HG03378 (cell line): ENCODE data around the gene GPR42.
"Not testable (repeated sequence)": the region's sequence is repeated elsewhere in the genome, so short reads cannot be mapped to it uniquely, and the experiment has no call there.

ENCODE experiments used
- ATAC-seq: cut with Tn5 transposase; IDR thresholded peaks from one replicate; pipeline ENCODE4 v1.9.1; 2021; ENCODE audit warnings: mild to moderate bottlenecking, moderate library complexity; ENCODE audit not compliant: unreplicated experiment

Gene GPR42

GRCh38 chr19:35392742-35393715 lies 22.2 kb downstream of the GPR42 start:
- ATAC-seq = no peak

- no peak for ATAC-seq
These were observed 24.7 kb downstream of the GPR42 start for GRCh38 chr19:35395382-35396199.

GRCh38 chr19:35396240-35396885 lies 25.5 kb downstream of the GPR42 start:
- ATAC-seq = no peak

DNA sequence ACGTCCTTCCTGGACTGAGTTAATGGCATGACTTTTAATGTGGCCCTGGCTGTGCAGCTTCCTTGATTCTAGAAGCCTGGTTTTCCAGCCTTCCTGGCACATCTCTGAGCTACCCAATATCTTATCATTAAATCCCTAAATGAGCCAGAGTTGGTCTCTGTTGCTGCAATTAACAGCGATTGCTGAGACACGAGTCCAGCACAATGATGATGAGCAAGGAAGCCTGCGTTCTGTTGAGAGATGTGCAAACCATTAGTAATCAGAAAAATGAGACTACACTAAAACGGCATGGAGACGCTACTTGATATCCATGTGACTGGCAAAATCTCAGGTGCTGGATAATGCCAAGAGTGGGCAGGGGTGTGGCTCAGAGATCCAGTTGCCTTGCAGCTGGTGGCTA lies 26.2 kb downstream of the GPR42 start:
- no peak for ATAC-seq

- ATAC-seq = no peak
These were observed 27.7 kb downstream of the GPR42 start for GRCh38 chr19:35398570-35398969.

DNA sequence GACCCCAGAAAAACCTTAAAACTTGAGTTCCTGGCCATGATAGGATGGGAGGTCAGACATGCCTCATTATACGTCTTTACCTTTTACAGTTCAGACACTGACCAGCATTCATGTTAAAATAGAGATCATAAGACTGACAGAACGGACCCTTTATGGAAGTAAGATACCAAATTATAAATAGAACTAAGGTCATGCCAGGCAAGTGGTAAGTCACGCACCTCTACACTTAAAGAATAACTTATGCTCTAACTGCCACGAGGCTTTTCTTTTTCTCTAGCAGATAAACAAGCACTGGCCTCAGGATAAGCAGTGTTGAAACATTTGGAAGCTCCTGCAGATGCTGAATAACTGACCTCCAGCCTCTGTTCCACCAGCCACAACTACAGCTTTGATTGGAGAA lies 28.4 kb downstream of the GPR42 start:
- no peak for ATAC-seq

GRCh38 chr19:35399948-35400772 lies 29.3 kb downstream of the GPR42 start:
- no peak for ATAC-seq

GRCh38 chr19:35400773-35401100 lies 29.9 kb downstream of the GPR42 start:
- no peak for ATAC-seq

DNA sequence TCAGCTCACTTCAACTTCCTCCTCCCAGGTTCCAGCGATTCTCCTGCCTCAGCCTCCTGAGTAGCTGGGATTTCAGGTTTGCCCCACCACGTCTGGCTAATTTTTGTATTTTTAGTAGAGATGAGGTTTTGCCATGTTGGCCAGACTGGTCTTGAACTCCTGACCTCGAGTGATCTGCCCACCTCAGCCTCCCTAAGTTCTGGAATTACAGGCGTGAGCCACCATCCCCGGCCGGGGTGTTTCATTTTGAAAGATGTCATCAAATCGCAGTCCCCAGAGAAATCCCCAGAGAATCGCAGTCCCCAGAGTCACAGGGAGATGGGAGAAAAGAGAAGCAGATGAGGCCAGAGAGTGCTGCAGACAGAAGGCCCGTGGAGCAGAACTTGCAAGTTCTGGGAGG lies 30.5 kb downstream of the GPR42 start:
- ATAC-seq = not testable (repeated sequence)

- no peak for ATAC-seq
These were observed 32.4 kb downstream of the GPR42 start for GRCh38 chr19:35403116-35403760.

- peak; percentile 78 for ATAC-seq
These were observed 34.2 kb downstream of the GPR42 start for GRCh38 chr19:35404879-35405622.

GRCh38 chr19:35407619-35408018 lies 36.8 kb downstream of the GPR42 start:
- ATAC-seq = no peak

DNA sequence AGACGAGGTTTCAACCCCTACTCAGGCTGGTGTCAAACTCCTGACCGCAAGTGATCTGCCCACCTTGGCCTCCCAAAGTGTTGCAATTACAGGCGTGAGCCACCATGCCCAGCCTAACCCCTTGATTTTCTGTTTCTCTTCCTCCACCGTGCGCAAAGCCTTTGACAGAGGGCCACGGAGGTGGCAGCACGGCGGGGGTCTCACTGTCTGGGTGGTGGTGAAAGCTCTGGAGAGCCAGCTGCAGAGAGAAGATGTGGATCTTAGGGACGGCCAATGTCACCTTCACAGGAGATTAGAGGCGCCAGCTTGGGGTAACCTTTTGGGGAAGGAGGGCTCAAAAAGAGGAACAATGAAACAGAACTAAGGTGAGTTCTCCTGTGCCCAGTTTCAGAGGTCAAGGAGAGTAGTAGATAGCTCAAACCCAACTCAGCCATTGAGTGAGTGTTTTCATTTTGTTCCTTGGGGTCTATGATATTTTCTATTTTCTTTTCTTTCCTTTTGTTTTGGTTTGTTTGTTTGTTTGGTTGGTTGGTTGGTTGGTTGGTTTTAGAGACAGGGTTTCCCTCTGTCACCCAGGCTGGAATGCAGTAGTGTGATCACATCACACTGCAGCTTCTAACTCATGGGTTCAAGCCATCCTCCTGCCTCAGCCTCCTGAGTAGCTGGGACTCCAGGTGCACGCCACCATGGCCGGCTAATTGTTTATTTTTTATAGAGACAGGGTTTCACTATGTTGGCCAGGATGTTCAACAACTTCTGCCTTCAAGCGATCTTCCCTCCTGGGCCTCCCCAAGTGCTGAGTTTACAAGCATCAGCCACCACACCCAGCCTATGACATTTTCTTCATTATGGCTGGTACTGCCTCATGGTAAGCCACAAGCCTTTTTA lies 37.7 kb downstream of the GPR42 start:
- no peak for ATAC-seq

GRCh38 chr19:35409191-35409590 lies 38.3 kb downstream of the GPR42 start:
- no peak for ATAC-seq

GRCh38 chr19:35410487-35410886 lies 39.6 kb downstream of the GPR42 start:
- no peak for ATAC-seq

- ATAC-seq = no peak
These were observed 43.6 kb downstream of the GPR42 start for GRCh38 chr19:35414442-35414841.

GRCh38 chr19:35416331-35416730 lies 45.5 kb downstream of the GPR42 start:
- ATAC-seq = no peak

DNA sequence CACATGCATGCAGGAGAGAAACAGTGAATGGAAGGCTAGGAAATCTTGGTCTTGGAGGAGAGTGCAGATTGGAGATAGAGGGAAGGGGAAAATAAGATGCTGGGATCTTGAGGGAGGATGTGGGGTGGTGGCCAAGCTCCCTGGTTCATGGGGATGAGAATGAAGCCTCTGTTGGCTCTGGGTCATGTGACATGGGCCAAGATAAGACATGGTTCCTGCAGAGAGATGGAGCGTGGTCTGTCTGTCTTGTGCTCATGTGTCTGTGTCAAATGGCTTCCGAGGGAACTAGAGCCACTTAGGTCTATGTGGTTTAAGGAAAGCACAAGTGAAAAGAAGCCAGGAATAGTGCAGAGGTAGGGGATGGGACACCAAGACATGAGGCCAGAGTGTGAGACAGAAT lies 46.4 kb downstream of the GPR42 start:
- ATAC-seq = no peak
